ENCODE data around the gene IWS1.

DNA sequence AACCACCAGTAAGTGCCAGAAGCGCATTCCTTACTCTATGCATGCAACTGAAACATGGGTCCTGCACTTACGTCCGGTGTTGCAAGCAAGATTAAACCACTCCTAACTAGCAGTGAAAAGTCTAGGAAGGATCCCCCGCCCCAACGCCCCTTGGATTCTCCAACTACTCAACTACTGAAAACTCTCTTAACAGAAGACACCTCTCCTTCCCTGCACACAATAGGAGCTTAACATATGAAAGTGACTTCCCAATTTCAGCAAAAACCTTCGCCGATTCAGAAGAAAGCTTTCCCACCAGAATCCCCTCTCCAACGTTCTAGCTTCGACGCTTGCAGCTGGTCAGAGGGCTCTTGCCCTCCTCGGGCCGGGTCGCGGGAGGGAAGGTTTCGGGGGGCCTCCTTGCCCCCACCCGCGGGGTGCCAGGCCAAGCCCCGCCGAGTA lies 578 bp downstream of the IWS1 start:
- TF ChIP-seq, protein P1, sequence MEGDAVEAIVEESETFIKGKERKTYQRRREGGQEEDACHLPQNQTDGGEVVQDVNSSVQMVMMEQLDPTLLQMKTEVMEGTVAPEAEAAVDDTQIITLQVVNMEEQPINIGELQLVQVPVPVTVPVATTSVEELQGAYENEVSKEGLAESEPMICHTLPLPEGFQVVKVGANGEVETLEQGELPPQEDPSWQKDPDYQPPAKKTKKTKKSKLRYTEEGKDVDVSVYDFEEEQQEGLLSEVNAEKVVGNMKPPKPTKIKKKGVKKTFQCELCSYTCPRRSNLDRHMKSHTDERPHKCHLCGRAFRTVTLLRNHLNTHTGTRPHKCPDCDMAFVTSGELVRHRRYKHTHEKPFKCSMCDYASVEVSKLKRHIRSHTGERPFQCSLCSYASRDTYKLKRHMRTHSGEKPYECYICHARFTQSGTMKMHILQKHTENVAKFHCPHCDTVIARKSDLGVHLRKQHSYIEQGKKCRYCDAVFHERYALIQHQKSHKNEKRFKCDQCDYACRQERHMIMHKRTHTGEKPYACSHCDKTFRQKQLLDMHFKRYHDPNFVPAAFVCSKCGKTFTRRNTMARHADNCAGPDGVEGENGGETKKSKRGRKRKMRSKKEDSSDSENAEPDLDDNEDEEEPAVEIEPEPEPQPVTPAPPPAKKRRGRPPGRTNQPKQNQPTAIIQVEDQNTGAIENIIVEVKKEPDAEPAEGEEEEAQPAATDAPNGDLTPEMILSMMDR (IDR thresholded peaks at IDR 0.05; ENCODE audit: poor library complexity), result no peak
- no peak for TF ChIP-seq EZH2 (IDR thresholded peaks at IDR 0.05; ENCODE audit: borderline replicate concordance)
